GM03348 (cell line): ENCODE measurements around the gene RAP1GAP2.
"Not testable (repeated sequence)": the region's sequence is repeated elsewhere in the genome, so short reads cannot be mapped to it uniquely, and the experiment has no call there.

ENCODE experiments used
- DNase-seq: peaks from one replicate; pipeline ENCODE4 v3.0.0; 2012; ENCODE audit warnings: low spot score

RAP1GAP2 gene

DNA sequence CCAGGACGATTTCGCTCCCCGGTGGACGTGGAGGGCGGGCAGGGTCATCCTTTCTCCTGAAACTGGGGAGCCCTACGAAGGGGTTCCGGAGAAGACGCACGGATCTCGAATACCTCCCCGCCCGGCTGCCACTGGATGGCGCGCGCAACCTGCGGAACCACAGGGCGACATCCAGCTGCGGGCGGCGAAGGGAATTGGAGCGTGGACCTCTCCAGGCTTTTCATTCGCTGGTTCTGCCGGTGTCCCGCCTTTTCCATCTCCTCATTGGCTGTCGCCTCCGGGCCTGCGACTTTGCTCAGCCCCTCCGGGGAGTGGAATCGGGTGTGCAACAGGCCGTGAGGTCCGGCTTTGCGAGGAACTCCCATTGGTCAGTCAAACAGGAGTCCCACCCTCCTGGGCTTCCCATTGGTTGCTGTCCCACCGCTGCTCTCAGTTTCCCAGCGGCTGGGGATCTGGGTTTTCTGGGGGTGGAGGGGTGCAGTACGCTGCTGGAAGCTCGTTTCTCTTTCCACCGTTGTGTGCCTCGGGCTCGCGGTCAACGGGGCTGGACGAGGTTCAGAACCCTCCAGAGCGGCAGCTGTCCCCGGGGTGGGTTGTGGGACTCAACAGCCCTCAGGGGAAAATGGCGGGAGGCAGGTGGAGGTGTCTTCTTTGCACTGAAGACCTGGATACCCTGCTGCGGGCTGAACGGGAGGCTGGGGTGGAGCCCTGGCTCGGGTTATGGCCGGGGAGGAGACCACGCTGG, 252.7 kb downstream of the RAP1GAP2 start:
- DNase-seq = peak; percentile 96

- DNase-seq = no peak
Observed at GRCh38 chr17:3049705-3050295, 253.6 kb downstream of the RAP1GAP2 start.

DNA sequence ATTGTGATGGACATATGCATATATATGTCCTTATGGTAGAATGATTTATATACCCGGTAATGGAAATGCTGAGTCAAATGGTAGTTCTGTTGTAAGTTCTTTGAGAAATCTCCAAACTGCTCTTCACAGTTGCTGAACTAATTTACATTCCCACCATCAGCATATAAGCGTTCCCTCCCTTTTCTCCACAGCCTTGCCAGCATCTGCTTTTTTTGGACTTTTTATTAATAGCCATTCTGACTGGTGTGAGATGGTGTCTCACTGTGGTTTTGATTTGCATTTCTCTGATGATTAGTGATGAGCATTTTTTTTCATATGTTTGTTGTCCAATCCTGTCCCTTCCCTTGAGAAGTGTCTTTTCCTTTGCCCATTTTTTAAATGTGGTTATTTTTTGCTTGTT, 258.6 kb downstream of the RAP1GAP2 start:
- DNase-seq = not testable (repeated sequence)

DNA sequence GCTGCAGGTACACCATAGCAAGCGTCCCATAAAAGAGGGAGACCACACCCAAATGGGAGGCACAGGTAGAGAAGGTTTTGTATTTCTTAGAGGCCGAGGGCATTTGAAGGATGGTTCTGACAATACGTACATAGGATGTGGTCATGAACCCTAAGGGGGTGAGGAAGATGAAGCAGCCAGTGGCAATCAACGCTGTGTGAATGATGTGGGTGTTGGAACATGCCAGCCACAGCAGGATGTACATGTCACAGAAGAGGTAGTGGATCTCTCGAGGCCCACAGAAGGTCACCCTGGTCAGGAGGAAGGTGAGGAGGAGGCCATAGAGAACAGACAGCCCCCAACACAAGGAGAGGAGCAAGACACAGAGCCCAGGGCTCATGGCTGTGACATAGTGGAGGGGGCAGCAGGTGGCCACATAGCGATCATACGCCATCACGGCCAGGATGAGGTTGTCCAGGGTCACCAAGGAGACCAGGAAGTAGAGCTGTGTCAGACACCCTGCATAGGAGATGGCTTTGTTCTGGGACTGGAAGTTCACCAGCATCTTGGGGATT, 266.7 kb downstream of the RAP1GAP2 start:
- DNase-seq = not testable (repeated sequence)

DNA sequence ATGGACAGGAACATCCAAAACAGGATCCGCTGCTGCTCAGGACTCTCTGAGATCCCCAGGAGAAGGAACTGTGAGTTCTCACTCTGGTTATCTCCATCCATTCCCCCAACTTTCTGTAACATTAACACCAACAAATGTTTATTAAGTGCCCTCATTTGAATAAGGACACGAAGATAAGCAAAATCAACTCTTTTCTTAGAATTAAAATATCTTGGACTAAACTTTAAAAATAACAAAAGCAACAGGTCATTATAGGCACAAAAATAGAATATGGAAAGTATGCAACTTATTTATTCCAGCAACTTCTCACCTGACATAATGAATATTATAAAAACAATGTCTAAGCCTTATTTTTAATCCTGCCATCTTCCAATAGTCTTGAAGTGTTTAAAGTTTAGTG, 267.3 kb downstream of the RAP1GAP2 start, which contains the start of gene OR1D5:
Gene OR1D5 (minus strand): TSS at position 101 of the 400 bp plus-strand sequence. CDS start 0 bp downstream, at position 101.
- DNase-seq = not testable (repeated sequence)

- DNase-seq = not testable (repeated sequence)
Observed at GRCh38 chr17:3065192-3065591, 269.0 kb downstream of the RAP1GAP2 start.

DNA sequence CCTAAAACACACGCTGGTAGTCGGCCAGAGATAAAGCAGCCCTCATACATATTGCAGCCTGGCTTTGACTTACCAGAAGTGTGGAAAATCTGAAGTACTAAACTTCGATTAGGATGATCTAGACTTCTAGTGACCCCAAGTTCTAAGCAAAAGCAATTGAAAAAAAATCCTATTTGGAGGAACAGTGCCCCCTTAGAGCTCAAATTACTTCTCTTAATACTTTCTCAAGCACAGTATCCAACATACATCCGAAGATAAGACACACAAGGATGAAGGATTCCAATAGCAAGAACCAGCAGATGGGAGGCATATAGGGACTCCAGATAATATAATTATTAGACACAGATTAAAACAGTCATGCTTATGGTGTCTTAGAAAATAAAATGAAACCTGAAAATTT, 277.6 kb downstream of the RAP1GAP2 start:
- not testable (repeated sequence) for DNase-seq
